ENCODE results near the gene LETM1. TPM values are rescaled to one million over a fixed set of nuclear protein-coding genes. Genes with fewer than 3 reads are reported as not detected.

LETM1 gene
- polyA plus RNA-seq, 1 experiment = 17.1 TPM

GRCh38 chr4:1870328-1870577 lies 14.3 kb upstream of the LETM1 start:
- H3K36me3 ChIP-seq (ENCODE audit: control insufficient read depth, insufficient read depth, low read length) = no peaks in the 10 kb centered on the region
- ChIA-PET CTCF (interaction anchor here (1.1 to 2.7 kb wide), 2 partner anchors 13 to 29 kb away, joined by 3 to 9 read pairs; no protein-coding TSS in a partner anchor), POLR2A (no interaction called here)
- DNase-seq (ENCODE audit: low read depth) = no peak
- H3K4me3 ChIP-seq (ENCODE audit: low read depth, low read length) = peak overlapping the region; percentile 72
- no peak for TF ChIP-seq CTCF (IDR thresholded peaks at IDR 0.05; ENCODE audit: insufficient read depth, low read depth, low read length)
- peaks cover 2% of the 10 kb centered on the region; the same call in 1 of the 2 replicates for H3K27me3 ChIP-seq (ENCODE audit: control insufficient read depth, insufficient read depth, low read length)

GRCh38 chr4:1869530-1870327 lies 13.8 kb upstream of the LETM1 start:
- ChIA-PET CTCF (interaction anchor here (1.1 to 2.7 kb wide), 2 partner anchors 13 to 30 kb away, joined by 3 to 9 read pairs; no protein-coding TSS in a partner anchor), POLR2A (no interaction called here)
- DNase-seq (ENCODE audit: low read depth) = no peak
- Histone ChIP-seq H3K27me3 (ENCODE audit: control insufficient read depth, insufficient read depth, low read length) (peaks cover 2% of the 10 kb centered on the region; the same call in 1 of the 2 replicates), H3K36me3 (ENCODE audit: control insufficient read depth, insufficient read depth, low read length) (no peaks in the 10 kb centered on the region), H3K4me3 (ENCODE audit: low read depth, low read length) (peak overlapping the region; percentile 72)
- no peak for TF ChIP-seq CTCF (IDR thresholded peaks at IDR 0.05; ENCODE audit: insufficient read depth, low read depth, low read length)

GRCh38 chr4:1868912-1869311 lies 13.0 kb upstream of the LETM1 start:
- no peak for TF ChIP-seq CTCF (IDR thresholded peaks at IDR 0.05; ENCODE audit: insufficient read depth, low read depth, low read length)
- H3K36me3 ChIP-seq (ENCODE audit: control insufficient read depth, insufficient read depth, low read length) = no peaks in the 10 kb centered on the region
- DNase-seq (ENCODE audit: low read depth) = no peak
- peaks cover 2% of the 10 kb centered on the region; the same call in 1 of the 2 replicates for H3K27me3 ChIP-seq (ENCODE audit: control insufficient read depth, insufficient read depth, low read length)
- no peak overlapping the region for H3K4me3 ChIP-seq (ENCODE audit: low read depth, low read length)
- ChIA-PET CTCF (interaction anchor here (0.7 to 2.7 kb wide), 2 partner anchors 9 to 31 kb away, joined by 3 to 9 read pairs; no protein-coding TSS in a partner anchor), POLR2A (no interaction called here)

GRCh38 chr4:1868293-1868692 lies 12.3 kb upstream of the LETM1 start:
- CTCF ChIA-PET = interaction anchor here (0.8 kb wide), 2 partner anchors 31 to 43 kb away, joined by 3 read pairs; no protein-coding TSS in a partner anchor

More at GRCh38 chr4:1868293-1868692, 12.3 kb upstream of the LETM1 start:
- peaks cover 2% of the 10 kb centered on the region; the same call in 1 of the 2 replicates for H3K27me3 ChIP-seq (ENCODE audit: control insufficient read depth, insufficient read depth, low read length)
- no peaks in the 10 kb centered on the region for H3K36me3 ChIP-seq (ENCODE audit: control insufficient read depth, insufficient read depth, low read length)
- DNase-seq (ENCODE audit: low read depth) = no peak
- H3K4me3 ChIP-seq (ENCODE audit: low read depth, low read length) = no peak overlapping the region
- TF ChIP-seq CTCF (IDR thresholded peaks at IDR 0.05; ENCODE audit: insufficient read depth, low read depth, low read length) = no peak
- POLR2A ChIA-PET = no interaction called here
